Measurements from ENCODE around the gene BDP1.
A peak's percentile ranks its signal among the peaks of the same experiment; 100 is the strongest.
"Not testable (repeated sequence)": the region's sequence is repeated elsewhere in the genome, so short reads cannot be mapped to it uniquely, and the experiment has no call there.

The BDP1 gene

GRCh38 chr5:71576241-71576640 is 120.8 kb downstream of the BDP1 start:
- Histone ChIP-seq H2AFZ (ENCODE audit: low read depth, low read length) (no peak overlapping the region), H3K79me2 (ENCODE audit: low read length) (no peaks in the 10 kb centered on the region), H3K27ac (ENCODE audit: low read length) (no peak overlapping the region), H3K27me3 (ENCODE audit: low read depth, low read length) (no peaks in the 10 kb centered on the region), H3K9me3 (ENCODE audit: insufficient read depth, low read length) (no peaks in the 10 kb centered on the region), H3K36me3 (replicated peaks; ENCODE audit: low read depth, low read length) (peaks cover 3% of the 10 kb centered on the region), H4K20me1 (ENCODE audit: insufficient read depth, low read length) (no peaks in the 10 kb centered on the region), H3K4me3 (ENCODE audit: low read length) (no peak overlapping the region), H3K9ac (ENCODE audit: low read length) (no peak overlapping the region), H3K4me1 (ENCODE audit: low read length) (no peaks in the 10 kb centered on the region), H3K4me2 (ENCODE audit: low read length) (no peak overlapping the region)
- no peak for TF ChIP-seq EZH2phosphoT487 (IDR thresholded peaks at IDR 0.05; ENCODE audit: low read depth)
- TF ChIP-seq, protein P1, sequence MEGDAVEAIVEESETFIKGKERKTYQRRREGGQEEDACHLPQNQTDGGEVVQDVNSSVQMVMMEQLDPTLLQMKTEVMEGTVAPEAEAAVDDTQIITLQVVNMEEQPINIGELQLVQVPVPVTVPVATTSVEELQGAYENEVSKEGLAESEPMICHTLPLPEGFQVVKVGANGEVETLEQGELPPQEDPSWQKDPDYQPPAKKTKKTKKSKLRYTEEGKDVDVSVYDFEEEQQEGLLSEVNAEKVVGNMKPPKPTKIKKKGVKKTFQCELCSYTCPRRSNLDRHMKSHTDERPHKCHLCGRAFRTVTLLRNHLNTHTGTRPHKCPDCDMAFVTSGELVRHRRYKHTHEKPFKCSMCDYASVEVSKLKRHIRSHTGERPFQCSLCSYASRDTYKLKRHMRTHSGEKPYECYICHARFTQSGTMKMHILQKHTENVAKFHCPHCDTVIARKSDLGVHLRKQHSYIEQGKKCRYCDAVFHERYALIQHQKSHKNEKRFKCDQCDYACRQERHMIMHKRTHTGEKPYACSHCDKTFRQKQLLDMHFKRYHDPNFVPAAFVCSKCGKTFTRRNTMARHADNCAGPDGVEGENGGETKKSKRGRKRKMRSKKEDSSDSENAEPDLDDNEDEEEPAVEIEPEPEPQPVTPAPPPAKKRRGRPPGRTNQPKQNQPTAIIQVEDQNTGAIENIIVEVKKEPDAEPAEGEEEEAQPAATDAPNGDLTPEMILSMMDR (IDR thresholded peaks at IDR 0.05; ENCODE audit: low read depth, low read length) = no peak

GRCh38 chr5:71577839-71578238 is 122.4 kb downstream of the BDP1 start:
- not testable (repeated sequence) for H3K27ac ChIP-seq (ENCODE audit: low read length); H3K4me2 ChIP-seq (ENCODE audit: low read length); H4K20me1 ChIP-seq (ENCODE audit: insufficient read depth, low read length); H3K27me3 ChIP-seq (ENCODE audit: low read depth, low read length); H3K4me3 ChIP-seq (ENCODE audit: low read length); H3K36me3 ChIP-seq (replicated peaks; ENCODE audit: low read depth, low read length); H2AFZ ChIP-seq (ENCODE audit: low read depth, low read length); H3K9me3 ChIP-seq (ENCODE audit: insufficient read depth, low read length); H3K4me1 ChIP-seq (ENCODE audit: low read length); H3K79me2 ChIP-seq (ENCODE audit: low read length); H3K9ac ChIP-seq (ENCODE audit: low read length)

DNA sequence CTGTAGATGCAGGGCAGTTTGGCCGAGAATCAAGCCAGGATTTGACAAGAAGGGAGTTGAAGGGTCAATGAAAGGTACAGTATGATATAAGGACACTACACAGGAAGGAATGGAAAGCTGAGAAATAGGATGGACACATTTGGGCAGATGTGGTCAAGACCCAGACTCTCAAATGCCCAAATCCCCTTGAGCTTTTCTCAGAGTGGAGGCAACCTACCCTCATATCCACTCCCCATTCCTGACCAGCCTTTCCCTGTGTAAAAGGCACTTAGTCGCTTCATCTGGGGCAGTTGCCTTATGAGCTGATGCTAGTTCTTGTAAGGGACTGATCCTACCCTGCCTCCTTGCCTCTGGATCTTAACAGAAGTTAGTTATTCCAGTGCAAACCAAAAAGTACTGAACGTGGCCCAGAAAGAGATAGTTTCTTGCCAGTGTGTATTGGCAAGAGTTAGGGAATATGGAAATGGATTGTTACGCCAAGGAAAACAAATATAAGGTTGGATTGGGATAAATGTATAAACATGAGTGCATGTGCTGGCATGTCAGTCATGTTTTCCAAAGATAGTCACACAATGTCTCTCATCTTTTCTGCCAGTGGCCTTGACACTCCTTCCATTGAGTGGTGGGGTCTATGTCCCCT is 127.6 kb downstream of the BDP1 start:
- no peaks in the 10 kb centered on the region for H4K20me1 ChIP-seq (ENCODE audit: insufficient read depth, low read length)
- no peak overlapping the region for H2AFZ ChIP-seq (ENCODE audit: low read depth, low read length)
- H3K4me3 ChIP-seq (ENCODE audit: low read length) = no peak overlapping the region
- no peaks in the 10 kb centered on the region for H3K27me3 ChIP-seq (ENCODE audit: low read depth, low read length)
- H3K4me1 ChIP-seq (ENCODE audit: low read length) = peaks cover 8% of the 10 kb centered on the region
- TF ChIP-seq EZH2phosphoT487 (IDR thresholded peaks at IDR 0.05; ENCODE audit: low read depth) = no peak
- TF ChIP-seq, protein P1 (IDR thresholded peaks at IDR 0.05; ENCODE audit: low read depth, low read length) = no peak
- no peaks in the 10 kb centered on the region for H3K9me3 ChIP-seq (ENCODE audit: insufficient read depth, low read length)
- H3K9ac ChIP-seq (ENCODE audit: low read length) = no peak overlapping the region
- no peak overlapping the region for H3K27ac ChIP-seq (ENCODE audit: low read length)
- peaks cover 3% of the 10 kb centered on the region for H3K36me3 ChIP-seq (replicated peaks; ENCODE audit: low read depth, low read length)
- no peak overlapping the region for H3K4me2 ChIP-seq (ENCODE audit: low read length)
- H3K79me2 ChIP-seq (ENCODE audit: low read length) = peaks cover 9% of the 10 kb centered on the region

- Histone ChIP-seq H2AFZ (ENCODE audit: low read depth, low read length) (0 out of 2 replicates have a peak overlapping the region, but pooled peaks have one; percentile 55), H3K27ac (ENCODE audit: low read length) (peak overlapping the region; percentile 63)
Observed at GRCh38 chr5:71586052-71586940, 130.8 kb downstream of the BDP1 start.

More at GRCh38 chr5:71586052-71586940, 130.8 kb downstream of the BDP1 start:
- H3K9me3 ChIP-seq (ENCODE audit: insufficient read depth, low read length) = no peaks in the 10 kb centered on the region
- TF ChIP-seq, protein P1 (IDR thresholded peaks at IDR 0.05; ENCODE audit: low read depth, low read length) = no peak
- no peak for TF ChIP-seq EZH2phosphoT487 (IDR thresholded peaks at IDR 0.05; ENCODE audit: low read depth)
- no peaks in the 10 kb centered on the region for H3K27me3 ChIP-seq (ENCODE audit: low read depth, low read length)
- peak overlapping the region; percentile 96 for H3K4me3 ChIP-seq (ENCODE audit: low read length)
- H3K4me1 ChIP-seq (ENCODE audit: low read length) = peaks cover 30% of the 10 kb centered on the region
- H3K79me2 ChIP-seq (ENCODE audit: low read length) = peaks cover 42% of the 10 kb centered on the region
- H3K9ac ChIP-seq (ENCODE audit: low read length) = peak overlapping the region; percentile 89
- H3K4me2 ChIP-seq (ENCODE audit: low read length) = peak overlapping the region; percentile 82
- peaks cover 4% of the 10 kb centered on the region; the same call in 1 of the 2 replicates for H4K20me1 ChIP-seq (ENCODE audit: insufficient read depth, low read length)
- H3K36me3 ChIP-seq (replicated peaks; ENCODE audit: low read depth, low read length) = peaks cover 9% of the 10 kb centered on the region

Data from OCI-LY3 (cell line).